IMR-90 (cell line): ENCODE measurements around the gene WNT10A. TPM values are rescaled to one million over a fixed set of nuclear protein-coding genes. Genes with fewer than 3 reads are reported as not detected.

Experiments used
- ATAC-seq: fragments of 200-7000 bp; cut with Tn5 transposase; 2 replicates; pipeline ENCODE4 v1.9.1; 2020; ENCODE audit warnings: low read depth, mild to moderate bottlenecking, moderate library complexity
- BruUV-seq: library from RNA; stranded (reverse); fragments of 400-500 nt; replicated peaks from 2 replicates; lab custom pipeline; 2021; lab: Mats Ljungman, UMichigan
- CTCF ChIA-PET: fragments of 300-600 bp; formaldehyde crosslinking; extraction: SDS; loops from one replicate; lab custom pipeline; 2021; ENCODE audit warnings: antibody characterized with exemption; lab: Yijun Ruan, JAX
- POLR2A ChIA-PET: fragments of 300-600 bp; sonication (Branson Sonifier 250); formaldehyde crosslinking; loops from one replicate; lab custom pipeline; 2022; ENCODE audit warnings: antibody characterized with exemption; ENCODE audit not compliant: unreplicated experiment; lab: Charles Lee
- DNase-seq: peaks from one replicate; pipeline ENCODE4 v3.0.0; 2013
- H2AFZ ChIP-seq: replicated peaks from 2 replicates; pipeline ENCODE3; 2013; ENCODE audit warnings: low read length, mild to moderate bottlenecking; ENCODE audit not compliant: poor library complexity
- H2AK5ac ChIP-seq: 2 replicates; pipeline ENCODE4 v1.6.1; 2013; ENCODE audit warnings: low read depth, low read length, inconsistent platforms
- H2AK9ac ChIP-seq: replicated peaks from 2 replicates; pipeline ENCODE3; 2013; ENCODE audit warnings: mild to moderate bottlenecking, low read depth, low read length, moderate library complexity; ENCODE audit not compliant: poor library complexity
- H2BK120ac ChIP-seq: 2 replicates; pipeline ENCODE4 v1.6.1; 2013; ENCODE audit warnings: low read depth, low read length, inconsistent platforms
- H2BK15ac ChIP-seq: 3 replicates; pipeline ENCODE4 v1.6.1; 2013; ENCODE audit warnings: low read depth, low read length, inconsistent platforms
- H2BK20ac ChIP-seq: 2 replicates; pipeline ENCODE4 v1.6.1; 2013; ENCODE audit warnings: low read depth, mild to moderate bottlenecking, inconsistent platforms, low read length, moderate library complexity
- H2BK5ac ChIP-seq: 2 replicates; pipeline ENCODE4 v1.6.1; 2013; ENCODE audit warnings: mild to moderate bottlenecking, low read depth, low read length, inconsistent platforms; ENCODE audit not compliant: poor library complexity, severe bottlenecking
- H3K14ac ChIP-seq: replicated peaks from 2 replicates; pipeline ENCODE4 v1.6.1; 2013; ENCODE audit warnings: low read depth, low read length, inconsistent platforms
- H3K18ac ChIP-seq: 2 replicates; pipeline ENCODE4 v1.6.1; 2013; ENCODE audit warnings: low read depth, low read length, control low read depth
- H3K23ac ChIP-seq: 2 replicates; pipeline ENCODE4 v1.6.1; 2013; ENCODE audit warnings: low read depth, low read length, inconsistent platforms
- H3K27ac ChIP-seq: 2 replicates; pipeline ENCODE4 v1.5.1; 2013; ENCODE audit warnings: mild to moderate bottlenecking, control low read depth, low read length; ENCODE audit not compliant: insufficient read depth
- H3K27me3 ChIP-seq: 2 replicates; pipeline ENCODE4 v1.6.1; 2013; ENCODE audit warnings: low read length; ENCODE audit not compliant: control insufficient read depth, insufficient read depth
- H3K36me3 ChIP-seq: 2 replicates; pipeline ENCODE4 v1.6.1; 2013; ENCODE audit warnings: low read length, mixed read lengths; ENCODE audit not compliant: control insufficient read depth, insufficient read depth
- H3K4ac ChIP-seq: 2 replicates; pipeline ENCODE4 v1.6.1; 2013; ENCODE audit warnings: low read depth, low read length, inconsistent platforms
- H3K4me1 ChIP-seq: 2 replicates; pipeline ENCODE4 v1.6.1; 2013; ENCODE audit warnings: low read length, mixed read lengths; ENCODE audit not compliant: control insufficient read depth, insufficient read depth
- H3K4me2 ChIP-seq: 2 replicates; pipeline ENCODE4 v1.6.1; 2013; ENCODE audit warnings: low read depth, mild to moderate bottlenecking, control low read depth, low read length, moderate library complexity
- H3K4me3 ChIP-seq: 2 replicates; pipeline ENCODE4 v1.5.1; 2013; ENCODE audit warnings: low read depth, mild to moderate bottlenecking, control low read depth, low read length, moderate library complexity; ENCODE audit not compliant: insufficient read depth
- H3K56ac ChIP-seq: 2 replicates; pipeline ENCODE4 v1.6.1; 2013; ENCODE audit warnings: low read length, inconsistent platforms; ENCODE audit not compliant: insufficient read depth; ENCODE audit errors: extremely low read depth
- H3K79me1 ChIP-seq, 2 experiments: 2 replicates each; pipeline ENCODE4 v1.6.1; 2013; ENCODE audit warnings: low read length in 2 of 2, inconsistent platforms in 1 of 2, low read depth in 1 of 2
- H3K9ac ChIP-seq: 2 replicates; pipeline ENCODE4 v1.6.1; 2013; ENCODE audit warnings: low read depth, low read length, control low read depth
- H3K9me1 ChIP-seq: 2 replicates; pipeline ENCODE4 v1.6.1; 2013; ENCODE audit warnings: low read length, inconsistent platforms; ENCODE audit not compliant: insufficient read depth
- H3K9me3 ChIP-seq: 2 replicates; pipeline ENCODE4 v1.6.1; 2013; ENCODE audit warnings: low read length; ENCODE audit not compliant: control insufficient read depth, insufficient read depth
- H4K20me1 ChIP-seq: 2 replicates; pipeline ENCODE4 v1.6.1; 2013; ENCODE audit warnings: low read length, inconsistent platforms; ENCODE audit not compliant: insufficient read depth
- H4K5ac ChIP-seq: 2 replicates; pipeline ENCODE4 v1.6.1; 2013; ENCODE audit warnings: mild to moderate bottlenecking, low read depth, low read length, control low read depth
- H4K8ac ChIP-seq, 2 experiments: 2 replicates each; pipeline ENCODE4 v1.6.1; 2013; ENCODE audit warnings: low read depth in 2 of 2, low read length in 2 of 2, control low read depth in 1 of 2, inconsistent platforms in 1 of 2
- H4K91ac ChIP-seq: 2 replicates; pipeline ENCODE4 v1.6.1; 2013; ENCODE audit warnings: low read depth, low read length, inconsistent platforms; ENCODE audit not compliant: insufficient read depth
- BHLHE40 ChIP-seq: fragments of 150-350 bp; IDR thresholded peaks from 2 replicates; pipeline ENCODE4 v1.6.1; 2016; ENCODE audit warnings: mild to moderate bottlenecking, low read depth, low read length
- CEBPB ChIP-seq: IDR thresholded peaks from 2 replicates; pipeline ENCODE4 v1.6.1; 2012; ENCODE audit warnings: low read depth, low read length, improper control_type of control experiment
- CHD1 ChIP-seq: IDR thresholded peaks from 2 replicates; pipeline ENCODE4 v1.6.1; 2012; ENCODE audit warnings: low read depth, low read length, improper control_type of control experiment
- POLR2A ChIP-seq: IDR thresholded peaks from 2 replicates; pipeline ENCODE4 v1.6.1; 2012; ENCODE audit warnings: mild to moderate bottlenecking, low read depth, low read length
- RFX5 ChIP-seq: IDR thresholded peaks from 2 replicates; pipeline ENCODE4 v1.8.0; 2012; ENCODE audit warnings: low read depth, mild to moderate bottlenecking, low read length, moderate library complexity
- WGBS, 2 experiments: methylation state at CpG; one replicate each; pipeline versions ENCODE4 v1.1.5 to v1.1.7; 2013; ENCODE audit warnings: missing lambda C conversion rate in 2 of 2; ENCODE audit not compliant: insufficient read length in 1 of 2; ENCODE audit errors: extremely low coverage in 2 of 2; 5-methylcytosine and 5-hydroxymethylcytosine counted together
- dilution Hi-C: fragments of 300-500 bp; cut with HindIII; formaldehyde crosslinking; loops from one replicate; pipeline ENCODE4 v1.14.3; 2018; ENCODE audit warnings: low sequenced_read_pairs; ENCODE audit not compliant: unreplicated experiment
- in situ Hi-C: fragments of 300-500 bp; cut with MboI; formaldehyde crosslinking; loops from 3 replicates; pipeline ENCODE4 v1.14.3; 2019; ENCODE audit warnings: low sequenced_read_pairs, inconsistent platforms, mixed read lengths
- intact Hi-C: fragments of 100-400 bp; cut with micrococcal nuclease; formaldehyde crosslinking; loops from 2 replicates; pipeline ENCODE4 v1.10.0; 2022
- polyA plus RNA-seq, 3 experiments: library from polyadenylated mRNA; depleted of rRNA; stranded (reverse); fragments of >200 nt; gene quantifications; 2 replicates each; pipeline ENCODE4 v1.2.3, GENCODE V29; 2012; ENCODE audit warnings: low replicate concordance in 1 of 3
- total RNA-seq: library from RNA; depleted of rRNA; stranded (reverse); fragments of >200 nt; gene quantifications from 2 replicates; pipeline ENCODE4 v1.2.3, GENCODE V29; 2012

The WNT10A gene
- total and polyA plus RNA-seq, 2 of the 4 experiments (the other 2 are of a cell fraction), result not detected

GRCh38 chr2:218890369-218890768 is 9.7 kb downstream of the WNT10A start:
- H2BK5ac ChIP-seq, result no peak overlapping the region
- H3K4me3 ChIP-seq, result no peak overlapping the region
- intact Hi-C loops, result no loop called here
- H3K4me1 ChIP-seq, result peaks cover 5% of the 10 kb centered on the region; the same call in 1 of the 2 replicates
- H4K5ac ChIP-seq, result no peak overlapping the region
- H3K36me3 ChIP-seq, result no peaks in the 10 kb centered on the region
- H3K56ac ChIP-seq, result no peak overlapping the region
- no peak overlapping the region for H2AFZ ChIP-seq
- H3K79me1 ChIP-seq, result no peaks in the 10 kb centered on the region
- TF ChIP-seq CHD1 (no peak), RFX5 (no peak), POLR2A (no peak), CEBPB (no peak), BHLHE40 (no peak)
- H2BK15ac ChIP-seq, result no peak overlapping the region
- H2AK9ac ChIP-seq, result no peak overlapping the region
- no peaks in the 10 kb centered on the region for H3K9me1 ChIP-seq
- H3K23ac ChIP-seq, result no peak overlapping the region
- in situ Hi-C loops, result no loop called here
- ATAC-seq (no peak), DNase-seq (no peak)
- H3K4ac ChIP-seq, result no peak overlapping the region
- no TSS peak for BruUV-seq
- H3K4me2 ChIP-seq, result no peak overlapping the region
- ChIA-PET CTCF (no interaction called here), POLR2A (no interaction called here)
- no peak overlapping the region for H2AK5ac ChIP-seq
- H2BK120ac ChIP-seq, result no peak overlapping the region
- WGBS, 2 experiments, result 20% methylated on average over 1 of the region's 3 CpGs; no CpG with 5 or more reads in 1 of the 2 experiments
- no peak overlapping the region for H3K18ac ChIP-seq
- dilution Hi-C loops, result no loop called here
- H3K9me3 ChIP-seq, result no peaks in the 10 kb centered on the region; the same call in 1 of the 2 replicates
- H2BK20ac ChIP-seq, result no peak overlapping the region
- no peak overlapping the region for H4K8ac ChIP-seq
- peaks cover 4% of the 10 kb centered on the region; the same call in 1 of the 2 replicates for H4K20me1 ChIP-seq
- no peak overlapping the region for H3K27ac ChIP-seq
- no peak overlapping the region for H3K14ac ChIP-seq
- no peak overlapping the region for H3K9ac ChIP-seq
- no peak overlapping the region for H4K91ac ChIP-seq
- H3K27me3 ChIP-seq, result peaks cover 77% of the 10 kb centered on the region
